Coronary artery (tissue), 2 donors: ENCODE measurements around the gene MEGF11.

ENCODE experiments used
- DNase-seq: peaks from one replicate; pipeline ENCODE4 v3.0.0-alpha.2; 2017; ENCODE audit warnings: low spot score
- H3K27ac ChIP-seq, 2 donors: fragments of 200-600 bp; sonication (generic); one replicate each; pipeline ENCODE4 v1.5.1; 2016 to 2019
- H3K4me3 ChIP-seq: fragments of 200-600 bp; sonication (generic); 2 replicates; pipeline ENCODE4 v1.5.1; 2016; ENCODE audit warnings: mild to moderate bottlenecking, moderate library complexity
- CTCF ChIP-seq: fragments of 200-600 bp; sonication (generic); IDR thresholded peaks from one replicate; pipeline ENCODE4 v1.5.1; 2019; ENCODE audit warnings: antibody characterized with exemption

Gene MEGF11

GRCh38 chr15:65845826-65846519 lies 407.6 kb downstream of the MEGF11 start:
- no peak for DNase-seq
- no peak overlapping the region for H3K4me3 ChIP-seq
- TF ChIP-seq CTCF: no peak
- no peak overlapping the region for H3K27ac ChIP-seq
